Adrenal gland (tissue), 12 donors: ENCODE data around the gene ETV7. TPM values are rescaled to one million over a fixed set of nuclear protein-coding genes. Genes with fewer than 3 reads are reported as not detected.

Source experiments
- DNase-seq, 7 donors: peaks; one replicate each; pipeline ENCODE4 v3.0.0-alpha.2; 2019 to 2020
- H3K27ac ChIP-seq, 5 donors: fragments of 200-600 bp; sonication (generic) in 4 of 5; 1 replicate in 3 of 5; 2 replicates in 2 of 5; pipeline versions ENCODE4 v1.5.1 to v1.8.0; 2016 to 2020; ENCODE audit warnings: mild to moderate bottlenecking in 1 of 5
- H3K27me3 ChIP-seq: fragments of 200-600 bp; 2 replicates; pipeline ENCODE4 v1.8.0; 2021
- H3K36me3 ChIP-seq, 2 donors: fragments of 200-600 bp; replicated peaks in 1 of 2; 1 replicate in 1 of 2; 2 replicates in 1 of 2; pipeline versions ENCODE4 v1.5.1 to v1.8.0; 2018 to 2022
- H3K4me1 ChIP-seq, 2 donors: fragments of 200-600 bp; replicated peaks in 1 of 2; 1 replicate in 1 of 2; 2 replicates in 1 of 2; pipeline versions ENCODE4 v1.5.1 to v1.8.0; 2018 to 2021
- H3K4me3 ChIP-seq, 4 donors: fragments of 200-600 bp; sonication (generic) in 3 of 4; one replicate each; pipeline ENCODE4 v1.5.1; 2016 to 2018
- H3K9me3 ChIP-seq, 3 donors: fragments of 200-600 bp; sonication (generic) in 1 of 3; replicated peaks in 1 of 3; 1 replicate in 2 of 3; 2 replicates in 1 of 3; pipeline versions ENCODE4 v1.5.1 to v1.8.0; 2016 to 2021
- POLR2A ChIP-seq, 2 donors: fragments of 450-650 bp; IDR thresholded peaks; one replicate each; pipeline ENCODE4 v1.6.1; 2017; ENCODE audit warnings: antibody characterized with exemption in 2 of 2, mild to moderate bottlenecking in 2 of 2, moderate library complexity in 1 of 2
- WGBS, 4 donors: extraction: QIAGEN DNeasy Blood & Tissue Kit in 2 of 4; methylation state at CpG; one replicate each; pipeline versions ENCODE4 v1.1.5 to v1.1.7; 2013 to 2017; 5-methylcytosine and 5-hydroxymethylcytosine counted together
- intact Hi-C, 2 donors: fragments of 100-400 bp; cut with DNase I; formaldehyde crosslinking; loops; one replicate each; pipeline versions ENCODE4 v1.14.1 to v1.15.0; 2022 to 2023
- polyA plus RNA-seq, 3 donors: library from polyadenylated mRNA; stranded (reverse); fragments of 200-250 nt in 2 of 3; fragments of 350-450 nt in 1 of 3; fragmentation: Illumina TruSeq in 1 of 3; extraction: RNeasy Lipid Tissue Mini Kit (QIAGEN cat#74804) in 1 of 3; gene quantifications; one replicate each; pipeline ENCODE4 v1.2.3, GENCODE V29; 2013 to 2014
- total RNA-seq, 9 donors: library from RNA; depleted of rRNA in 4 of 9; stranded (reverse); fragments of >200 nt in 4 of 9; fragments of 120-200 nt in 1 of 9; fragmentation: NEBNext Ultra II Directional in 1 of 9; extraction: Animal tissue kit (Norgen Biotek cat#: 25700) in 1 of 9; gene quantifications; one replicate each; pipeline versions ENCODE4 v1.1.0 to v1.2.4, GENCODE V29; 2013 to 2023
- TF ChIP-seq, protein P1 (sequence below), 6 experiments: fragments of 450-650 bp in 4 of 6; fragments of 200-600 bp in 2 of 6; sonication (generic) in 1 of 6; IDR thresholded peaks; 1 replicate in 5 of 6; 2 replicates in 1 of 6; pipeline versions ENCODE4 v1.5.1 to v1.8.0; 2016 to 2021; ENCODE audit warnings: antibody characterized with exemption in 6 of 6, mild to moderate bottlenecking in 2 of 6, moderate library complexity in 1 of 6
- donor health status: healthy with polysubstance abuse.
- donor health status: Bipolar disorder and iron deficiency.
- donor health status: DM: yes; HTN: yes; CAD: no.
- donor health status: DM: no; HTN: no; CAD: no.
- donor health status: DM: no; HTN: no; CAD: no.
- donor health status: DM: yes; HTN: yes; CAD: no.

Gene ETV7
- total and polyA plus RNA-seq, 12 donors = 0.28 to 6.0 (median 2.3) TPM; not detected in 1

DNA sequence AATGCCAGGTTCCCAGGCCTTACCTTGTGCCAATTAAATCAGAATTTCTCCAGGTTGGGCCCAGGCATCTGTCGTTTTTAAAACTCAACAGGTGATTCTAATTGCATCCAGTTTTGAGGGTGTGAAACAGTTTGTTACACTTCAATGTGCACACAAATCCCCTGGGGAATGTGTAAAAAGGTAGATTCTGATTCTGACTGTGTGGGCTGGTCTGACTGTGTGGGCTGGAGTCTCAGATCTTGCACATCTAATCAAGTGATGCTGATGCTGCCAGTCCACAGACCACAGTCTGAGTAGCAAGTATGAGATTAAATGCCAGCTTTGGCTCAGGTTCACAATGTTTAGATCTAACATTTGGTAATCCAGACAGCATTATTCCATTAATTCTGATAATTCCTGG, 12.5 kb upstream of the ETV7 start:
- 60 to 88% (median 80%) methylated on average over 1 of the region's 1 CpG for WGBS, 4 donors
- Histone ChIP-seq H3K36me3 (no peaks in the 10 kb centered on the region), H3K4me1 (no peaks in the 10 kb centered on the region), H3K27me3 (no peaks in the 10 kb centered on the region), H3K4me3 (no peak overlapping the region), H3K27ac (no peak overlapping the region), H3K9me3 (no peaks in the 10 kb centered on the region)
- TF ChIP-seq POLR2A (IDR thresholded peaks at IDR 0.05) = no peak
- TF ChIP-seq, protein P1, sequence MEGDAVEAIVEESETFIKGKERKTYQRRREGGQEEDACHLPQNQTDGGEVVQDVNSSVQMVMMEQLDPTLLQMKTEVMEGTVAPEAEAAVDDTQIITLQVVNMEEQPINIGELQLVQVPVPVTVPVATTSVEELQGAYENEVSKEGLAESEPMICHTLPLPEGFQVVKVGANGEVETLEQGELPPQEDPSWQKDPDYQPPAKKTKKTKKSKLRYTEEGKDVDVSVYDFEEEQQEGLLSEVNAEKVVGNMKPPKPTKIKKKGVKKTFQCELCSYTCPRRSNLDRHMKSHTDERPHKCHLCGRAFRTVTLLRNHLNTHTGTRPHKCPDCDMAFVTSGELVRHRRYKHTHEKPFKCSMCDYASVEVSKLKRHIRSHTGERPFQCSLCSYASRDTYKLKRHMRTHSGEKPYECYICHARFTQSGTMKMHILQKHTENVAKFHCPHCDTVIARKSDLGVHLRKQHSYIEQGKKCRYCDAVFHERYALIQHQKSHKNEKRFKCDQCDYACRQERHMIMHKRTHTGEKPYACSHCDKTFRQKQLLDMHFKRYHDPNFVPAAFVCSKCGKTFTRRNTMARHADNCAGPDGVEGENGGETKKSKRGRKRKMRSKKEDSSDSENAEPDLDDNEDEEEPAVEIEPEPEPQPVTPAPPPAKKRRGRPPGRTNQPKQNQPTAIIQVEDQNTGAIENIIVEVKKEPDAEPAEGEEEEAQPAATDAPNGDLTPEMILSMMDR (IDR thresholded peaks at IDR 0.05) = no peak
- intact Hi-C loops = no loop called here
- no peak for DNase-seq

DNA sequence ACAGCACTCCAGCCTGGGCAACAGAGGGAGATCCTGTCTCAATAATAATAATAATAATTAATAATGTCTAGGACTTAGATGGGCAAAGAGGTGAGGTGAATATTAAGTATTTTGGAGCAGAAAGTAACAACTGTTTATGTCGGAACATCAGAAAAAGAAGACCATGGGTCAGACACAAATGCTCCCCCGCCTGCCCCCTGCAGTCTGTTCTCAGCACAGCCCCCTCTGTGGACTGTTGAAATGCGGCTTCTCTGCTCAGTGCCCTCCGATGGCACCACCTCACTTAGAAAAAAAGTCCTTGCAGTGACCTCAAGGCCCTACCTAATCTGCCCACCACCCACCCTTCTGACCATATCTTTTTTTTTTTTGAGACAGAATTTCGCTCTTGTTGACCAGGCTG, 5.2 kb upstream of the ETV7 start:
- DNase-seq = no peak
- Histone ChIP-seq H3K27ac (no peak overlapping the region), H3K4me1 (peaks cover 0 to 1% of the 10 kb centered on the region in 2 donors), H3K27me3 (no peaks in the 10 kb centered on the region), H3K9me3 (no peaks in the 10 kb centered on the region), H3K4me3 (no peak overlapping the region), H3K36me3 (no peaks in the 10 kb centered on the region)
- intact Hi-C loops = no loop called here
- 90 to 94% (median 92%) methylated on average over 5 of the region's 5 CpGs for WGBS, 4 donors
- TF ChIP-seq, protein P1 (IDR thresholded peaks at IDR 0.05) = no peak
- TF ChIP-seq POLR2A (IDR thresholded peaks at IDR 0.05) = no peak

DNA sequence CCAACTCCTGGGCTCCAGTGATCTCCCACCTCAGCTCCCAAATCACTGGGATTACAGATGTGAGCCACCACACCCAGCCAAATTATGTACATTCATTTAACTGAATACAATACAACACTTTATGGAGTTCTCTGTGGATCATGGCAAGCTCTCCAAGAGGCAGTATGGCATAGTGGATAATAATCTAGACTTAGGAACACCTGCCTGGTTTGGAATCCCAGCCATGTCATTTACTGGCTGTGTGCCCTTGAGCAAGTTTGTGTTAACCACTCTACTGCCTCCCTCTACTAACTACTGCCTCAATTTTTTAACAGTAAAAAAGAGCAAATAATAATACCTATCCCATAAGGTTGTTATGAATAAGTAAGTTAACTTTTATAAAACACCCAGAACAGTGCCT, 1.9 kb upstream of the ETV7 start:
- no peak for DNase-seq
- Histone ChIP-seq H3K4me3 (no peak overlapping the region), H3K9me3 (no peaks in the 10 kb centered on the region), H3K27ac (no peak overlapping the region), H3K27me3 (no peaks in the 10 kb centered on the region), H3K36me3 (no peaks in the 10 kb centered on the region), H3K4me1 (peaks cover 5 to 8% of the 10 kb centered on the region in 2 donors)
- intact Hi-C loops = no loop called here
- TF ChIP-seq, protein P1 (IDR thresholded peaks at IDR 0.05) = no peak
- no peak for TF ChIP-seq POLR2A (IDR thresholded peaks at IDR 0.05)

DNA sequence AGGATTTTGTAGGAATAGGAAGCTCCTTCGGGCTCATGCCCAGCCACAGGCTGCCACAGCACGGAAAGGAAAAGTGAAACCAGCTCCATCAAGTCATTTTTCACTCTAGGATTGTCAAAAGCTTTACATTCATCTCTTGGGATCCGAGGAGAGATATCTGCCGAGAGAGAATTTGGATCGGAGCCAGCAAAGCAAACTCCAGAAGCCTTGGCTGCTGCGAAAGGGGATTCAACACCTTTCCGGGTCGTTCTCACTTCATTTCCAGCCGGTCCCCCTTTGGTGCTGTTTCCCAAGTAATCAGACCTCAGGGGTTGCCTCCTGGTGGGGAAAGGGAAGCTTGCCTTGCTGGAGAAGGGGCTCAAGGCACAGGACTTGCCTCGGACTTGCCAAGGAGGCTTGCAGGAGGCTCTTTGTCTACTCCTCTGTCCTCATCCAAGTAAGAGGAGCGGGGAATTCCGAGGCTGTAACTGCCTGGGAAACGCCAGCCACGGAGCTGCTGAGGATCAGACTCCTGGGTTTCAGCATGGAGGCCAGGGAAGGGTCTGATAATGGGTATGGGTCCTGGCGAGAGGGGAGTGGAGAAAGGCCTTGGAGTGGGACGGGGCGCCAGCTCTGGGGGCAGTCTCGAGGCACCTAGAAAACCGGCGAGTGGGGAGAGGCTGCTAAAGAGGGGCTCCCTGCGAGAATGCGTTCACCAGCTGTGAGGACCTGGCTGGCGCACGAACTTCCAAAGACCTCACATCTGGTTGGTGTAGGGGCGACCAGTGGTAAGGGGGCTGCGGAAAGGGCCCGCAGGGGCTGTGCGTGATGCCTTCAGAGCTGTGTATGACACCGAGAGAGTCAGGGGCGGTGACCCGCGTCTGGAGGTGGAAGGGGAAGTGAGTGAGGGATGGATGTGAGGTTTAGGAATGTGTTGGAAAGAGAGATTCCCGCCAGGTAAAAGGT, 702 bp downstream of the ETV7 start:
- H3K9me3 ChIP-seq = no peaks in the 10 kb centered on the region
- no peaks in the 10 kb centered on the region for H3K27me3 ChIP-seq
- intact Hi-C loops = no loop called here
- H3K36me3 ChIP-seq = no peaks in the 10 kb centered on the region
- peak overlapping the region; percentile 35 to 72 (median 64) for H3K4me3 ChIP-seq
- 0 to 1% (median 1%) methylated on average over 27 to 33 of the region's 33 CpGs for WGBS, 4 donors
- DNase-seq = peak; percentile 32 to 60 (median 42)
- TF ChIP-seq, protein P1 (IDR thresholded peaks at IDR 0.05) = peak in 2 of 6 experiments; percentile 3 to 13
- TF ChIP-seq POLR2A (IDR thresholded peaks at IDR 0.05) = no peak
- peaks cover 5 to 8% of the 10 kb centered on the region in 2 donors for H3K4me1 ChIP-seq
- peak overlapping the region in 2 of 5 donors; percentile 0 to 39 for H3K27ac ChIP-seq
